ENCODE results near the gene MERTK. TPM values are rescaled to one million over a fixed set of nuclear protein-coding genes. Genes with fewer than 3 reads are reported as not detected.
"Not testable (repeated sequence)": the region's sequence is repeated elsewhere in the genome, so short reads cannot be mapped to it uniquely, and the experiment has no call there.

The MERTK gene
- total and polyA plus RNA-seq, 2 experiments from 2014 or later, result 16.4 to 29.6 TPM

GRCh38 chr2:112062894-112063293 lies 164.5 kb downstream of the MERTK start:
- no peaks in the 10 kb centered on the region for H4K20me1 ChIP-seq (ENCODE audit: insufficient read depth, poor library complexity, severe bottlenecking)
- H3K27me3 ChIP-seq, result no peaks in the 10 kb centered on the region
- no peaks in the 10 kb centered on the region for H3K9me2 ChIP-seq (replicated peaks; ENCODE audit: insufficient read depth)
- H3K79me2 ChIP-seq, result peaks cover 59% of the 10 kb centered on the region
- H3K4me3 ChIP-seq, result no peak overlapping the region
- WGBS (ENCODE audit: low lambda C conversion rate, missing lambda C conversion rate), result 93% methylated on average over 1 of the region's 1 CpG
- no peaks in the 10 kb centered on the region for H3K36me3 ChIP-seq (replicated peaks; ENCODE audit: insufficient read depth, low read depth)
- H3K27ac ChIP-seq, result no peak overlapping the region
- no peaks in the 10 kb centered on the region for H3K4me1 ChIP-seq (ENCODE audit: insufficient read depth)
- no peak for DNase-seq (ENCODE audit: low spot score)
- TF ChIP-seq CTCF (IDR thresholded peaks at IDR 0.05; ENCODE audit: poor library complexity), result no peak
- no peak for TF ChIP-seq EZH2phosphoT487 (IDR thresholded peaks at IDR 0.05; ENCODE audit: low read depth, severe bottlenecking, unreplicated experiment)
- TF ChIP-seq EZH2 (IDR thresholded peaks at IDR 0.05; ENCODE audit: borderline replicate concordance), result no peak
- no peak overlapping the region for H2AFZ ChIP-seq
- no peak overlapping the region for H3K4me2 ChIP-seq
- no peaks in the 10 kb centered on the region for H3K9me3 ChIP-seq (ENCODE audit: low read depth)

DNA sequence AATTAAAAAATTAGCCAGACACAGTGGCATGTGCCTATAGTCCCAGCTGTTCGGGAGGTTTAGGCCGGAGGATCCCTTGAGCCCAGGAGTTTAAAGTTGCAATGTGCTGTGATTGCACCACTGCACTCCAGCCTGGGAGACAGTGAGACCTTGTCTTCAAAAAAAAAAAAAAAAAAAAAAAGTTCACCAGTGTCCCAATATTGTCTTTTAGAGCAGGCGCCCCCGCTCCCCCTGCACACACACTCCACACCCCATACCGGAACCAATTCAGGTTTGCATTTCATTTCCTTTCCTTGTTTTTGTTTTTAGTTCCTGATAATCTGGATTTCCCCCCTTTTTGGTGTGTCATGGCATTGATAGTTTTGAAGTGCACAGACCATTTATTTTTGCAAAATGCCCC lies 167.1 kb downstream of the MERTK start:
- Histone ChIP-seq H3K4me2 (no peak overlapping the region), H3K36me3 (replicated peaks; ENCODE audit: insufficient read depth, low read depth) (peaks cover 6% of the 10 kb centered on the region)
- WGBS (ENCODE audit: low lambda C conversion rate, missing lambda C conversion rate), result 82% methylated on average over 5 of the region's 5 CpGs

GRCh38 chr2:112065966-112066365 lies 167.6 kb downstream of the MERTK start:
- Histone ChIP-seq H4K20me1 (ENCODE audit: insufficient read depth, poor library complexity, severe bottlenecking) (no peaks in the 10 kb centered on the region), H3K27me3 (no peaks in the 10 kb centered on the region), H3K27ac (no peak overlapping the region), H3K4me2 (no peak overlapping the region), H3K4me3 (no peak overlapping the region), H3K4me1 (ENCODE audit: insufficient read depth) (no peaks in the 10 kb centered on the region), H3K9me2 (replicated peaks; ENCODE audit: insufficient read depth) (no peaks in the 10 kb centered on the region), H3K79me2 (peaks cover 34% of the 10 kb centered on the region), H3K9me3 (ENCODE audit: low read depth) (no peaks in the 10 kb centered on the region), H3K36me3 (replicated peaks; ENCODE audit: insufficient read depth, low read depth) (peaks cover 6% of the 10 kb centered on the region), H2AFZ (no peak overlapping the region)
- 81% methylated on average over 1 of the region's 1 CpG for WGBS (ENCODE audit: low lambda C conversion rate, missing lambda C conversion rate)
- DNase-seq (ENCODE audit: low spot score), result no peak
- TF ChIP-seq EZH2phosphoT487 (IDR thresholded peaks at IDR 0.05; ENCODE audit: low read depth, severe bottlenecking, unreplicated experiment), result no peak
- no peak for TF ChIP-seq EZH2 (IDR thresholded peaks at IDR 0.05; ENCODE audit: borderline replicate concordance)
- TF ChIP-seq CTCF (IDR thresholded peaks at IDR 0.05; ENCODE audit: poor library complexity), result no peak

More for the DNA sequence above, 167.1 kb downstream of the MERTK start:
- H2AFZ ChIP-seq, result no peak overlapping the region
- H3K4me3 ChIP-seq, result no peak overlapping the region
- TF ChIP-seq EZH2phosphoT487 (IDR thresholded peaks at IDR 0.05; ENCODE audit: low read depth, severe bottlenecking, unreplicated experiment) (no peak), CTCF (IDR thresholded peaks at IDR 0.05; ENCODE audit: poor library complexity) (no peak), EZH2 (IDR thresholded peaks at IDR 0.05; ENCODE audit: borderline replicate concordance) (no peak)
- H3K27me3 ChIP-seq, result no peaks in the 10 kb centered on the region
- DNase-seq (ENCODE audit: low spot score), result no peak
- no peak overlapping the region for H3K27ac ChIP-seq
- H3K9me3 ChIP-seq (ENCODE audit: low read depth), result no peaks in the 10 kb centered on the region
- peaks cover 39% of the 10 kb centered on the region for H3K79me2 ChIP-seq
- no peaks in the 10 kb centered on the region for H3K9me2 ChIP-seq (replicated peaks; ENCODE audit: insufficient read depth)
- H3K4me1 ChIP-seq (ENCODE audit: insufficient read depth), result no peaks in the 10 kb centered on the region
- no peaks in the 10 kb centered on the region for H4K20me1 ChIP-seq (ENCODE audit: insufficient read depth, poor library complexity, severe bottlenecking)

- not testable (repeated sequence) for H3K4me3 ChIP-seq; DNase-seq (ENCODE audit: low spot score); H4K20me1 ChIP-seq (ENCODE audit: insufficient read depth, poor library complexity, severe bottlenecking); H3K4me1 ChIP-seq (ENCODE audit: insufficient read depth); H3K9me2 ChIP-seq (replicated peaks; ENCODE audit: insufficient read depth); H3K27ac ChIP-seq; H3K27me3 ChIP-seq; H3K9me3 ChIP-seq (ENCODE audit: low read depth); H3K4me2 ChIP-seq; H2AFZ ChIP-seq; H3K36me3 ChIP-seq (replicated peaks; ENCODE audit: insufficient read depth, low read depth)
- peaks cover 46% of the 10 kb centered on the region for H3K79me2 ChIP-seq
Observed at GRCh38 chr2:112069794-112070193, 171.4 kb downstream of the MERTK start.

All from hepatocyte (in vitro differentiated cells).